Motor neuron (in vitro differentiated cells): ENCODE data around the gene PAXX. TPM values are rescaled to one million over a fixed set of nuclear protein-coding genes. Genes with fewer than 3 reads are reported as not detected.

ENCODE experiments used
- ATAC-seq, 8 experiments: fragments of 200-7000 bp; cut with Tn5 transposase; replicated peaks in 6 of 8; 2 replicates each; pipeline ENCODE4 v1.8.0; 2021; ENCODE audit warnings: mild to moderate bottlenecking in 8 of 8, moderate library complexity in 8 of 8
- H3K27ac ChIP-seq, 2 donors: fragments of 250-450 bp; sonication (Bioruptor Pico); 2 replicates each; pipeline ENCODE4 v1.9.0; 2021; ENCODE audit warnings: antibody characterized with exemption in 2 of 2, mild to moderate bottlenecking in 2 of 2, moderate library complexity in 1 of 2
- H3K4me1 ChIP-seq, 2 donors: fragments of 250-450 bp; sonication (Bioruptor Pico); replicated peaks in 1 of 2; 2 replicates each; pipeline ENCODE4 v1.6.1; 2021; ENCODE audit warnings: antibody characterized with exemption in 2 of 2, mild to moderate bottlenecking in 2 of 2, moderate library complexity in 1 of 2
- H3K4me3 ChIP-seq, 5 donors: fragments of 250-450 bp; sonication (Bioruptor Pico); 2 replicates each; pipeline ENCODE4 v1.9.0; 2021; ENCODE audit warnings: antibody characterized with exemption in 5 of 5, mild to moderate bottlenecking in 5 of 5, moderate library complexity in 4 of 5
- WGBS, 10 experiments: fragments of 450-650 bp; shearing (Covaris generic); methylation state at CpG; one replicate each; pipeline ENCODE4 v1.0.0; 2022; 5-methylcytosine and 5-hydroxymethylcytosine counted together
- in situ Hi-C, 9 experiments: fragments of 400-800 bp; cut with MboI; loops; one replicate each; pipeline ENCODE4 v1.15.0; 2021; ENCODE audit warnings: low sequenced_read_pairs in 9 of 9, low pct_unique_long_range_greater_than_20kb in 2 of 9; ENCODE audit not compliant: unreplicated experiment in 9 of 9
- total RNA-seq, 8 experiments: library from RNA; unstranded; fragments of 300-600 nt; gene quantifications; 2 replicates each; pipeline versions ENCODE4 v1.2.3 to v1.2.4, GENCODE V29; 2022

Gene PAXX
- total RNA-seq, 8 experiments from 2014 or later, result 23.4 to 38.4 (median 27.5) TPM

DNA sequence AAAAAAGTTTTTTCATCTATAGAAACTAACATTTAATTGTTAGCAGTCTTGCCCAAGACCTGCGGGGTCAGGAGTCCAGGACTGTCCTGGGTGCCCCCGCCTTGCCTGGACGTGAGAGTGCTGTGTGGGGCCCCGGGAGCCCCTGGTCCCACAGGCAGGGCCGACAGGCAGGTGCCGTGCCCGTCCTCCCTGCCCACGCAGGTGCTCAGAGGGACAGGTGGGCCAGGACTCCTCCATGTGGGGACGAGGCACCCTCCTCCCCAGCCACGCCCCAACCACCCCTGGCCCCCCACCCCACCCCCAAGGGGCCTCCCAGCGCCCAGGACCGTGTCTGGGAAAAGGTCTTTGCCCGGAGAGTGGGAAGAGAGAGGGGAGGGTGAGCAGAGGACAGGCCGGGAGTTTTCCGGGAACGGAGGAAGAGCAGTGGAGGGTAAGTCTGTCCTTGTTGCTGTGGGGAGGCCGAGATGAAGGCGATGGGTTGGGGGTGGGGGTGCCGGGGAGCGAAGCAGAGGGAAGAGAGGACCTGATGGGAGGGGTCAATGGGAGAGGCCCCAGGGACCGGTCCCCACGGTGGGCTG is 42.9 kb upstream of the PAXX start:
- ATAC-seq, result peak in 3 of 8 experiments; percentile 2 to 24 (median 9)
- peak overlapping the region; percentile 91 for H3K27ac ChIP-seq
- H3K4me3 ChIP-seq, result peak overlapping the region; percentile 42 to 66 (median 61)
- H3K4me1 ChIP-seq, result peaks cover 23 to 34% of the 10 kb centered on the region in 2 donors
- no CpG with 5 or more reads among the region's 22 CpGs for WGBS, 10 experiments
- in situ Hi-C loops, result no loop called here

DNA sequence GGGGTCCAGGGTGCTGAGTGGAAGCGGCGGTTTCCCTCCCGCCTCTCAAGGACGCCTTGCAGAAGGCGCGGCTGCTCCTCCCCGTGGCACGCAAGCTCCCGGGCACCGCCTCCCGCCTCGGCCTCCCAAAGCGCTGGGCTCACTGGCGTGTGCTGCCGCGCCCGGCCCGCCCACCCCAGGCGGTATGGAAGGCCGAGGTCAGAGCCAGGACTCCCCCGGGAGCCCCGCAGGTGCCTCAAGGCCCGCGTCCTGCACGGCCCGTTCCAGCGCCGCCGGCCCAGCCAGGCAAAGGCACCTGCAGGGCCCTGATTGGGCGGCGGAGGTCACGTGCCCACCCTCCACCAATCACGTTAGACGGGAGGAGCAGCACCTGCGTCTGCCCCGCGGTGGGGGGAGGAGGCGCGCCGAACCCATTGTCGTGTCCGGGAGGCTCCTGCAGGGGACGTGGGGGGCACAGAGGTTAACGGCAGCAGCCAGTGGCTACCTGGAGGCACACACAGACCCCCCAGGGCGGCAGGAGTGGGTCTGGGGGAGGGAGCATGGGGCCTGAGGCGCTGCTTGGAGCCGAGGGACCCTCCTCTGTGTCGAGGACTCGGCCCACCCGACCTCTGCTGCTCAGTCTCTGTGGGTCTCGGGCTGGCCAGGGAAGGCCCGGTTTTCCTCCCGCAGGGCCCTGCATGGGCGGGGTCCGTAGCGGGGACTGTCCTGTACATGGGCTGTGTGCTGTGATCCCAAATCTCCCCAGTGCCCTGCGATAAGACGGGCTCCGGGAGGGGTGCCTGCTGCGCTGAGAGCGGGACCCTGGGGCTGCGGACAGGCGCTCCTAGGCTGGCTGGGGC is 42.2 kb upstream of the PAXX start:
- ATAC-seq, result peak; percentile 63 to 90 (median 84)
- in situ Hi-C loops, result no loop called here
- Histone ChIP-seq H3K27ac (peak overlapping the region; percentile 91), H3K4me1 (peaks cover 23 to 32% of the 10 kb centered on the region in 2 donors), H3K4me3 (peak overlapping the region; percentile 42 to 66 (median 61))
- WGBS, 10 experiments, result 22% methylated on average over 3 of the region's 63 CpGs; no CpG with 5 or more reads in 9 of the 10 experiments

GRCh38 chr9:136950656-136951276 is 41.5 kb upstream of the PAXX start:
- H3K4me3 ChIP-seq, result peak overlapping the region; percentile 42 to 66 (median 61)
- H3K27ac ChIP-seq, result peak overlapping the region; percentile 91
- ATAC-seq, result peak in 1 of 8 experiments; percentile 0
- WGBS, 10 experiments, result 40 to 75% methylated on average over 1 of the region's 9 CpGs; no CpG with 5 or more reads in 8 of the 10 experiments
- in situ Hi-C loops, result no loop called here
- peaks cover 23 to 32% of the 10 kb centered on the region in 2 donors for H3K4me1 ChIP-seq

- WGBS, 10 experiments, result 100% methylated on average over 1 of the region's 14 CpGs; no CpG with 5 or more reads in 9 of the 10 experiments
- Histone ChIP-seq H3K27ac (no peak within 1 kb of the TSS), H3K4me1 (peaks cover 23 to 32% of the 10 kb centered on the region in 2 donors), H3K4me3 (no peak within 1 kb of the TSS)
- in situ Hi-C loops, result no loop called here
- no peak for ATAC-seq
Measured at GRCh38 chr9:136951541-136952320, 40.5 kb upstream of the PAXX start, which contains the start of gene LCN12. TSS of gene LCN12 (plus strand) at chr9:136952273. CDS start at chr9:136952328, 55 bp downstream.

GRCh38 chr9:136952321-136952850 is 39.8 kb upstream of the PAXX start:
- 48 to 62% methylated on average over 3 to 5 of the region's 15 CpGs; no CpG with 5 or more reads in 8 of the 10 experiments for WGBS, 10 experiments
- in situ Hi-C loops, result no loop called here
- H3K27ac ChIP-seq, result no peak overlapping the region
- peaks cover 23 to 32% of the 10 kb centered on the region in 2 donors for H3K4me1 ChIP-seq
- peak in 4 of 8 experiments; percentile 13 to 30 (median 20) for ATAC-seq
- H3K4me3 ChIP-seq, result no peak overlapping the region

- ATAC-seq, result no peak
- Histone ChIP-seq H3K4me3 (no peak overlapping the region), H3K27ac (no peak overlapping the region), H3K4me1 (peaks cover 23 to 28% of the 10 kb centered on the region in 2 donors)
- in situ Hi-C loops, result no loop called here
- WGBS, 10 experiments, result 38 to 97% (median 94%) methylated on average over 2 to 12 of the region's 44 CpGs; no CpG with 5 or more reads in 4 of the 10 experiments
Measured at GRCh38 chr9:136952876-136953770, 39.1 kb upstream of the PAXX start.

DNA sequence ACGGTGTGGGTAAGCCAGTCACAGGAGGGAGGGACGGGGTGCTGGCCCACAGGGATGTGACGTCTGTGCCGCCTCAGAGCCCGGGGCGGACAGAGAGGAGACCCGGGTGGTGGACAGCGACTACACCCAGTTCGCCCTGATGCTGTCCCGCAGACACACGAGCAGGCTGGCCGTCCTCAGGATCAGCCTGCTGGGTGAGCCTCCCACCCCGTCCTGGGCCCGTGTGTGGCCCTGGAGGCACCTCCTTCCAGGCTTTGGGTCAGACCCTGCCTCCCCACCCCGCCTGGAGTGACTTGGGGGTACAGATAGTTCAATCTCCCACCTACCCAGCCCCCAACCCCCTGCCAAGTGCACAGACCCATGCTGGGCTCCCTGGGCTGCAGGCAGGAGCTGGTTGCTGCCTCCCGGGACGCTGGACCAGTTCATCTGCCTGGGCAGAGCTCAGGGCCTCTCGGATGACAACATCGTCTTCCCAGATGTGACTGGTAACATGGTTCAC is 38.4 kb upstream of the PAXX start:
- Histone ChIP-seq H3K4me3 (no peak overlapping the region), H3K27ac (no peak overlapping the region), H3K4me1 (peaks cover 23 to 25% of the 10 kb centered on the region in 2 donors)
- in situ Hi-C loops, result no loop called here
- WGBS, 10 experiments, result 100% methylated on average over 1 of the region's 19 CpGs; no CpG with 5 or more reads in 9 of the 10 experiments
- ATAC-seq, result no peak

GRCh38 chr9:136954270-136955083 is 37.7 kb upstream of the PAXX start:
- no peak overlapping the region for H3K27ac ChIP-seq
- 47 to 94% (median 60%) methylated on average over 1 to 8 of the region's 25 CpGs; no CpG with 5 or more reads in 5 of the 10 experiments for WGBS, 10 experiments
- no peak overlapping the region for H3K4me3 ChIP-seq
- ATAC-seq, result no peak
- in situ Hi-C loops, result no loop called here
- H3K4me1 ChIP-seq, result peaks cover 18 to 20% of the 10 kb centered on the region in 2 donors

GRCh38 chr9:136955202-136955942 is 36.9 kb upstream of the PAXX start:
- Histone ChIP-seq H3K4me3 (no peak overlapping the region), H3K27ac (no peak overlapping the region), H3K4me1 (peaks cover 17% of the 10 kb centered on the region in 2 donors)
- ATAC-seq, result no peak
- 0 to 44% (median 0%) methylated on average over 1 to 3 of the region's 14 CpGs; no CpG with 5 or more reads in 7 of the 10 experiments for WGBS, 10 experiments
- in situ Hi-C loops, result no loop called here

DNA sequence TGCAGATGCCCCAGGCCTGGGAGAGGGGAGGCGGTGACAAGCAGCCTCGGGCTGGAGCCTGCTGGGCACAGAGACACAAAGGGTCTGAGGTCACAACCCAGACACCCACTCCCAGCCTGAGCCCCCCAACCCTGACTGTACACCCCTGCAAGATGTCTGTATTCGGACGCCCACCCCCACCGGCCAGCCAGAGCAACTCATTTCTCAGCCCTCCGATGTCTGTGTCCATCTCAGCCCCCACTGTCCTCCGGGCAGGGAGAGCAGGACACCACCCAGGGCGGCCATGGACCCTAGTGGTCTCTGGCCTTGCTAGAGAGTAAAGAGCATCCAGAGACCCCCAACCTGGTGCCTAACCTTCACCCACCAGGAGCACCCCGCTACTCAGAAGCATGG is 36.3 kb upstream of the PAXX start:
- no peak overlapping the region for H3K27ac ChIP-seq
- in situ Hi-C loops, result no loop called here
- H3K4me1 ChIP-seq, result peaks cover 13% of the 10 kb centered on the region in 2 donors
- 65 to 100% (median 80%) methylated on average over 1 to 5 of the region's 9 CpGs; no CpG with 5 or more reads in 7 of the 10 experiments for WGBS, 10 experiments
- no peak overlapping the region for H3K4me3 ChIP-seq
- ATAC-seq, result no peak
